CD14-positive monocyte (primary cell): ENCODE measurements around the gene EEF1AKMT4. TPM values are rescaled to one million over a fixed set of nuclear protein-coding genes. Genes with fewer than 3 reads are reported as not detected.
A peak's percentile ranks its signal among the peaks of the same experiment; 100 is the strongest.

Source experiments
- DNase-seq, 3 donors: peaks; one replicate each; pipeline ENCODE4 v3.0.0-alpha.2; 2011 to 2022
- H2AFZ ChIP-seq: 2 replicates; pipeline ENCODE4 v1.6.0; 2012; ENCODE audit warnings: mild to moderate bottlenecking, low read depth, low read length, inconsistent platforms; ENCODE audit not compliant: insufficient read depth, poor library complexity, severe bottlenecking
- H3K27ac ChIP-seq, 2 donors: 1 replicate in 1 of 2; 2 replicates in 1 of 2; pipeline ENCODE4 v1.5.1; 2012 to 2013; ENCODE audit warnings: low read length in 2 of 2, control low read depth in 1 of 2, inconsistent platforms in 1 of 2, low read depth in 1 of 2, mild to moderate bottlenecking in 1 of 2
- H3K27me3 ChIP-seq, 2 donors: one replicate each; pipeline versions ENCODE4 v1.6.0 to v1.6.1; 2011 to 2013; ENCODE audit warnings: low read length in 2 of 2; ENCODE audit not compliant: control insufficient read depth in 2 of 2, insufficient read depth in 2 of 2
- H3K36me3 ChIP-seq, 2 donors: replicated peaks in 1 of 2; 1 replicate in 1 of 2; 2 replicates in 1 of 2; pipeline versions ENCODE4 v1.5.1 to v1.6.1; 2012 to 2013; ENCODE audit warnings: low read length in 2 of 2, control low read depth in 1 of 2, inconsistent platforms in 1 of 2, mild to moderate bottlenecking in 1 of 2; ENCODE audit not compliant: insufficient read depth in 2 of 2, control insufficient read depth in 1 of 2
- H3K4me1 ChIP-seq, 2 donors: 1 replicate in 1 of 2; 2 replicates in 1 of 2; pipeline versions ENCODE4 v1.5.1 to v1.6.1; 2012 to 2013; ENCODE audit warnings: low read length in 2 of 2, control low read depth in 1 of 2, inconsistent platforms in 1 of 2, mild to moderate bottlenecking in 1 of 2, moderate library complexity in 1 of 2; ENCODE audit not compliant: insufficient read depth in 2 of 2, control insufficient read depth in 1 of 2
- H3K4me2 ChIP-seq: replicated peaks from 2 replicates; pipeline ENCODE3; 2012; ENCODE audit warnings: low read length, moderate library complexity, mild to moderate bottlenecking; ENCODE audit not compliant: poor library complexity, severe bottlenecking; ENCODE audit errors: extremely low read depth
- H3K4me3 ChIP-seq, 3 experiments: fragments of 200-600 bp in 1 of 3; sonication (generic) in 1 of 3; replicated peaks in 1 of 3; 1 replicate in 2 of 3; 2 replicates in 1 of 3; pipeline ENCODE4 v1.5.1; 2011 to 2013; ENCODE audit warnings: low read length in 3 of 3, mild to moderate bottlenecking in 3 of 3, control low read depth in 2 of 3, low read depth in 2 of 3, inconsistent platforms in 1 of 3, moderate library complexity in 1 of 3
- H3K79me2 ChIP-seq: 2 replicates; pipeline ENCODE4 v1.6.0; 2012; ENCODE audit warnings: mild to moderate bottlenecking, control low read depth, inconsistent platforms, low read length, moderate library complexity; ENCODE audit not compliant: insufficient read depth
- H3K9ac ChIP-seq: 2 replicates; pipeline ENCODE4 v1.6.0; 2017; ENCODE audit warnings: low read length, mild to moderate bottlenecking; ENCODE audit not compliant: insufficient read depth, poor library complexity, severe bottlenecking
- H3K9me3 ChIP-seq, 2 donors: replicated peaks in 1 of 2; 1 replicate in 1 of 2; 2 replicates in 1 of 2; pipeline versions ENCODE4 v1.5.1 to v1.6.1; 2012 to 2013; ENCODE audit warnings: low read length in 2 of 2, control low read depth in 1 of 2; ENCODE audit not compliant: control insufficient read depth in 1 of 2, insufficient read depth in 1 of 2
- H4K20me1 ChIP-seq: 2 replicates; pipeline ENCODE4 v1.6.0; 2012; ENCODE audit warnings: mild to moderate bottlenecking, low read length, control low read depth, moderate library complexity; ENCODE audit not compliant: insufficient read depth
- H3K27ac Mint-ChIP-seq, 7 donors: one replicate each; pipeline ENCODE4 v1.8.0; 2020; ENCODE audit warnings: mild to moderate bottlenecking in 7 of 7, mixed read lengths in 7 of 7, moderate library complexity in 6 of 7, inconsistent platforms in 2 of 7
- H3K27me3 Mint-ChIP-seq, 3 donors: one replicate each; pipeline ENCODE4 v1.8.0; 2021 to 2022; ENCODE audit warnings: low read depth in 3 of 3, mild to moderate bottlenecking in 3 of 3, mixed read lengths in 3 of 3, moderate library complexity in 3 of 3, inconsistent platforms in 1 of 3
- H3K36me3 Mint-ChIP-seq, 2 donors: one replicate each; pipeline ENCODE4 v1.8.0; 2020; ENCODE audit warnings: mixed read lengths in 2 of 2, inconsistent platforms in 1 of 2, mild to moderate bottlenecking in 1 of 2
- H3K4me1 Mint-ChIP-seq: one replicate; pipeline ENCODE4 v1.8.0; 2020; ENCODE audit warnings: mild to moderate bottlenecking, mixed read lengths
- H3K4me3 Mint-ChIP-seq, 2 donors: one replicate each; pipeline ENCODE4 v1.8.0; 2020; ENCODE audit warnings: mild to moderate bottlenecking in 2 of 2, mixed read lengths in 2 of 2, moderate library complexity in 1 of 2
- H3K9me3 Mint-ChIP-seq, 7 donors: one replicate each; pipeline ENCODE4 v1.8.0; 2020 to 2022; ENCODE audit warnings: mixed read lengths in 7 of 7, mild to moderate bottlenecking in 6 of 7, moderate library complexity in 6 of 7, inconsistent platforms in 2 of 7
- WGBS: methylation state at CpG from one replicate; pipeline ENCODE4 v1.1.5; 2013; ENCODE audit warnings: missing lambda C conversion rate; ENCODE audit not compliant: insufficient coverage; 5-methylcytosine and 5-hydroxymethylcytosine counted together
- intact Hi-C, 2 donors: fragments of 100-400 bp; cut with micrococcal nuclease; formaldehyde crosslinking; loops; one replicate each; pipeline versions ENCODE4 v1.15.0 to v1.15.1; 2023
- polyA plus RNA-seq, 3 donors: library from polyadenylated mRNA; depleted of rRNA in 1 of 3; unstranded in 2 of 3; stranded (reverse) in 1 of 3; fragments of 300-500 nt in 2 of 3; fragments of >200 nt in 1 of 3; fragmentation: Illumina TruSeq in 2 of 3; gene quantifications; 1 replicate in 2 of 3; 2 replicates in 1 of 3; pipeline ENCODE4 v1.2.3, GENCODE V29; 2012 to 2021
- TF ChIP-seq, protein P1 (sequence below): fragments of 200-600 bp; IDR thresholded peaks from one replicate; pipeline ENCODE4 v1.8.0; 2022; ENCODE audit warnings: antibody characterized with exemption, mild to moderate bottlenecking

EEF1AKMT4 gene
- polyA plus RNA-seq, 3 donors, result 4.0 to 12.0 (median 7.3) TPM

- Histone ChIP-seq H3K9ac (no peak overlapping the region), H4K20me1 (peaks cover 7% of the 10 kb centered on the region), H3K36me3 (peaks cover 79 to 87% of the 10 kb centered on the region in 2 donors), H3K4me3 (no peak overlapping the region), H3K27ac (no peak overlapping the region), H3K27me3 (no peaks in the 10 kb centered on the region), H3K4me2 (no peak overlapping the region), H3K4me1 (no peaks in the 10 kb centered on the region), H3K9me3 (no peaks in the 10 kb centered on the region), H2AFZ (no peak overlapping the region), H3K79me2 (peaks cover 15% of the 10 kb centered on the region)
- DNase-seq, result no peak
- intact Hi-C loops, result no loop called here
- no peak overlapping the region for H3K4me3 Mint-ChIP-seq
- TF ChIP-seq, protein P1, sequence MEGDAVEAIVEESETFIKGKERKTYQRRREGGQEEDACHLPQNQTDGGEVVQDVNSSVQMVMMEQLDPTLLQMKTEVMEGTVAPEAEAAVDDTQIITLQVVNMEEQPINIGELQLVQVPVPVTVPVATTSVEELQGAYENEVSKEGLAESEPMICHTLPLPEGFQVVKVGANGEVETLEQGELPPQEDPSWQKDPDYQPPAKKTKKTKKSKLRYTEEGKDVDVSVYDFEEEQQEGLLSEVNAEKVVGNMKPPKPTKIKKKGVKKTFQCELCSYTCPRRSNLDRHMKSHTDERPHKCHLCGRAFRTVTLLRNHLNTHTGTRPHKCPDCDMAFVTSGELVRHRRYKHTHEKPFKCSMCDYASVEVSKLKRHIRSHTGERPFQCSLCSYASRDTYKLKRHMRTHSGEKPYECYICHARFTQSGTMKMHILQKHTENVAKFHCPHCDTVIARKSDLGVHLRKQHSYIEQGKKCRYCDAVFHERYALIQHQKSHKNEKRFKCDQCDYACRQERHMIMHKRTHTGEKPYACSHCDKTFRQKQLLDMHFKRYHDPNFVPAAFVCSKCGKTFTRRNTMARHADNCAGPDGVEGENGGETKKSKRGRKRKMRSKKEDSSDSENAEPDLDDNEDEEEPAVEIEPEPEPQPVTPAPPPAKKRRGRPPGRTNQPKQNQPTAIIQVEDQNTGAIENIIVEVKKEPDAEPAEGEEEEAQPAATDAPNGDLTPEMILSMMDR, result peak; percentile 28
- no peaks in the 10 kb centered on the region for H3K27me3 Mint-ChIP-seq
- H3K27ac Mint-ChIP-seq, result peak overlapping the region in 3 of 7 donors; percentile 17 to 88 (median 21)
- H3K36me3 Mint-ChIP-seq, result peaks cover 81 to 91% of the 10 kb centered on the region in 2 donors
- H3K9me3 Mint-ChIP-seq, result no peaks in the 10 kb centered on the region
- H3K4me1 Mint-ChIP-seq, result peaks cover 2% of the 10 kb centered on the region
- 67% methylated on average over 1 of the region's 1 CpG for WGBS
Observed at GRCh38 chr3:184305577-184305976, 56.1 kb downstream of the EEF1AKMT4 start.

DNA sequence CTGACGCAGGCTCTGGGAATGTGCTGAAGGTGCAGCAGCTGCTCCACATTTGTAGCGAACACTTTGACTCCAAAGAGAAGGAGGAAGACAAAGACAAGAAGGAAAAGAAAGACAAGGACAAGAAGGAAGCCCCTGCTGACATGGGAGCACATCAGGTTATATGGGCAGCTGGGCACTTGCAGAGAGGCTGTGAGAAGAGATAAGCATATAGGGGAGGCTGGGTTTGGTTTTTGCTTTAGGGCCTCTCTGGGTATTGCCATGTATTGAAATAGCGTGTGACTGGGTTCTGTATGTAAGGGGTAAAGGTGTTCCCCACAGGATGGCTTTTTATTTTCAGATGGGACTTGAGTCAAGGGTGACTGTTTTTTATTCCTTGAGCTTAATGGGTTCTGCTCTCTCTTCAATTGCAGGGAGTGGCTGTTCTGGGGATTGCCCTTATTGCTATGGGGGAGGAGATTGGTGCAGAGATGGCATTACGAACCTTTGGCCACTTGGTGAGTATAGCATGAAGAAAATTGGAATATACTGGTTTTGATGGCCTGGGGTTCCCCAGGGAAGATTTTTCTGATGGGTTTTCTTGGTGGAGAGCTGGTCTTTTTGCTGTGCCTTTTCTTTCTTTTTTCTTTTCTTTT lies 57.0 kb downstream of the EEF1AKMT4 start:
- Mint-ChIP-seq H3K36me3 (peaks cover 74 to 82% of the 10 kb centered on the region in 2 donors), H3K27ac (peak overlapping the region in 3 of 7 donors; percentile 2 to 62 (median 26)), H3K4me1 (no peaks in the 10 kb centered on the region), H3K9me3 (no peaks in the 10 kb centered on the region), H3K27me3 (no peaks in the 10 kb centered on the region), H3K4me3 (no peak overlapping the region)
- no peaks in the 10 kb centered on the region for H3K9me3 ChIP-seq
- DNase-seq, result no peak
- H3K9ac ChIP-seq, result no peak overlapping the region
- TF ChIP-seq, protein P1, result no peak
- no peak overlapping the region for H3K4me3 ChIP-seq
- peaks cover 74 to 78% of the 10 kb centered on the region in 2 donors for H3K36me3 ChIP-seq
- H4K20me1 ChIP-seq, result peaks cover 7% of the 10 kb centered on the region
- no peak overlapping the region for H2AFZ ChIP-seq
- H3K4me1 ChIP-seq, result no peaks in the 10 kb centered on the region
- H3K4me2 ChIP-seq, result no peak overlapping the region
- peaks cover 6% of the 10 kb centered on the region for H3K79me2 ChIP-seq
- WGBS, result 100% methylated on average over 3 of the region's 4 CpGs
- no peaks in the 10 kb centered on the region for H3K27me3 ChIP-seq
- intact Hi-C loops, result no loop called here
- no peak overlapping the region for H3K27ac ChIP-seq
